HEK293 (cell line): ENCODE results near the gene WDR45B.

Source experiments
- CTCF ChIA-PET: fragments of 350-600 bp; formaldehyde crosslinking; extraction: SDS; loops from one replicate; lab custom pipeline; 2021; ENCODE audit warnings: antibody characterized with exemption; lab: Yijun Ruan, JAX
- POLR2A ChIA-PET: fragments of 300-600 bp; formaldehyde crosslinking; extraction: SDS; loops from one replicate; lab custom pipeline; 2020; ENCODE audit warnings: antibody characterized with exemption, inconsistent platforms; lab: Yijun Ruan, JAX
- H3K27ac ChIP-seq: fragments of 200-500 bp; sonication (Bioruptor generic); 2 replicates; pipeline ENCODE4 v1.5.1; 2014; ENCODE audit warnings: low read depth, low read length, control low read depth, inconsistent platforms; ENCODE audit errors: extremely low read depth
- H3K36me3 ChIP-seq, 2 experiments: fragments of 200-500 bp in 1 of 2; sonication (Bioruptor generic) in 1 of 2; 1 replicate in 1 of 2; 2 replicates in 1 of 2; pipeline ENCODE4 v1.5.1; 2014 to 2017; ENCODE audit warnings: inconsistent platforms in 2 of 2, low read length in 2 of 2; ENCODE audit not compliant: control insufficient read depth in 2 of 2, insufficient read depth in 1 of 2
- H3K4me1 ChIP-seq: fragments of 200-500 bp; sonication (Bioruptor generic); 2 replicates; pipeline ENCODE4 v1.5.1; 2014; ENCODE audit warnings: mild to moderate bottlenecking, low read length, inconsistent platforms; ENCODE audit not compliant: control insufficient read depth, insufficient read depth
- H3K4me3 ChIP-seq: 2 replicates; pipeline ENCODE4 v1.5.1; 2011; ENCODE audit warnings: low read depth, mild to moderate bottlenecking, control low read depth, low read length, moderate library complexity
- H3K9me3 ChIP-seq: fragments of 200-500 bp; sonication (Bioruptor generic); 2 replicates; pipeline ENCODE4 v1.5.1; 2014; ENCODE audit warnings: low read depth, low read length, inconsistent platforms; ENCODE audit not compliant: control insufficient read depth, insufficient read depth
- ATF2 ChIP-seq: fragments of 450-650 bp; formaldehyde crosslinking; IDR thresholded peaks from 2 replicates; pipeline ENCODE4 v1.5.1; 2016; ENCODE audit warnings: missing biosample characterization, missing genetic modification characterization, low read depth
- EGR2 ChIP-seq: fragments of 450-650 bp; formaldehyde crosslinking; IDR thresholded peaks from 2 replicates; pipeline ENCODE4 v1.5.1; 2016; ENCODE audit warnings: low read depth, missing biosample characterization, missing genetic modification characterization
- GLIS1 ChIP-seq: fragments of 450-650 bp; formaldehyde crosslinking; IDR thresholded peaks from 2 replicates; pipeline ENCODE4 v1.5.1; 2016; ENCODE audit warnings: missing biosample characterization, missing genetic modification characterization
- KLF1 ChIP-seq: fragments of 450-650 bp; formaldehyde crosslinking; IDR thresholded peaks from 2 replicates; pipeline ENCODE4 v1.5.1; 2016; ENCODE audit warnings: missing biosample characterization, missing genetic modification characterization
- SP3 ChIP-seq: fragments of 450-650 bp; formaldehyde crosslinking; IDR thresholded peaks from 2 replicates; pipeline ENCODE4 v1.5.1; 2016; ENCODE audit warnings: missing biosample characterization, missing genetic modification characterization
- ZFHX2 ChIP-seq: fragments of 450-650 bp; formaldehyde crosslinking; conservative IDR thresholded peaks from 2 replicates; pipeline ENCODE4 v1.5.1; 2016; ENCODE audit warnings: missing biosample characterization, missing genetic modification characterization
- ZIC2 ChIP-seq: fragments of 450-650 bp; formaldehyde crosslinking; IDR thresholded peaks from 2 replicates; pipeline ENCODE4 v1.5.1; 2016; ENCODE audit warnings: missing biosample characterization, missing genetic modification characterization
- ZNF155 ChIP-seq: fragments of 450-650 bp; formaldehyde crosslinking; IDR thresholded peaks from 2 replicates; pipeline ENCODE4 v1.5.1; 2016; ENCODE audit warnings: missing biosample characterization, missing genetic modification characterization
- ZNF266 ChIP-seq: fragments of 450-650 bp; formaldehyde crosslinking; IDR thresholded peaks from 2 replicates; pipeline ENCODE4 v1.5.1; 2016; ENCODE audit warnings: missing biosample characterization, missing genetic modification characterization, low read depth
- ZNF473 ChIP-seq: fragments of 450-650 bp; formaldehyde crosslinking; IDR thresholded peaks from 2 replicates; pipeline ENCODE4 v1.5.1; 2017; ENCODE audit warnings: missing biosample characterization, missing genetic modification characterization
- ZNF514 ChIP-seq: fragments of 450-650 bp; formaldehyde crosslinking; IDR thresholded peaks from 2 replicates; pipeline ENCODE4 v1.5.1; 2016; ENCODE audit warnings: missing biosample characterization, missing genetic modification characterization
- ZNF544 ChIP-seq: fragments of 450-650 bp; formaldehyde crosslinking; IDR thresholded peaks from 2 replicates; pipeline ENCODE4 v1.5.0; 2017; ENCODE audit warnings: missing biosample characterization, missing genetic modification characterization
- ZNF585B ChIP-seq: fragments of 450-650 bp; formaldehyde crosslinking; IDR thresholded peaks from 2 replicates; pipeline ENCODE4 v1.5.1; 2016; ENCODE audit warnings: missing biosample characterization, missing genetic modification characterization
- ZNF776 ChIP-seq: fragments of 450-650 bp; formaldehyde crosslinking; IDR thresholded peaks from 2 replicates; pipeline ENCODE4 v1.5.0; 2017; ENCODE audit warnings: missing biosample characterization, missing genetic modification characterization, borderline replicate concordance
- TF ChIP-seq, protein P1 (sequence below): fragments of 450-650 bp; formaldehyde crosslinking; conservative IDR thresholded peaks from 2 replicates; pipeline ENCODE4 v1.5.1; 2016; ENCODE audit warnings: low read depth, missing biosample characterization, missing genetic modification characterization

The WDR45B gene

DNA sequence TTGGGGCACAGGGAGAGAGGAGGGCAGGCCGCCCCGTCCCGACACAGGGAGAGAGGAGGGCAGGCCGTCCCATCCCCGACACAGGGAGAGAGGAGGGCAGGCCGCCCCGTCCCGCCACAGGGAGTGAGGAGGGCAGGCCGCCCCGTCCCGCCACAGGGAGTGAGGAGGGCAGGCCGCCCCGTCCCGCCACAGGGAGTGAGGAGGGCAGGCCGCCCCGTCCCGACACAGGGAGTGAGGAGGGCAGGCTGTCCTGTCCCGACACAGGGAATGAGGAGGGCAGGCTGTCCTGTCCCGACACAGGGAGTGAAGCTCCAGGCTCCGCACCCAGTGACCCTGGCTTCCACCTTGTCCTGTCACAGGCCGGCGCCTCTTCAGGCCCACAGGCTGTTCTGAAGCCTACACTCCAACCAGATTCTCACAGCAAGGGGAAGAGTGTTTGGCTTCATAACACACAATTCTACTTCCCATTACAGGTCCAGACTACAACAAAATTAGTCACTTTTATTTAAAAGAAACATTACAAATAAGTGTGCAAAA lies 34.1 kb downstream of the WDR45B start (continued):
- TF ChIP-seq ATF2 (tag by site-specific recombination) = no peak

- ChIA-PET POLR2A (no interaction called here), CTCF (no interaction called here)
- H3K4me1 ChIP-seq = no peaks in the 10 kb centered on the region
- no peak for TF ChIP-seq ZNF514 (tag by site-specific recombination)
- peak; percentile 37; the same call in 1 of the 2 replicates for TF ChIP-seq GLIS1 (tag by site-specific recombination)
- 0 out of 2 replicates have a peak, but pooled peaks have one; percentile 11 for TF ChIP-seq ZFHX2 (tag by site-specific recombination)
- peak; percentile 40; the same call in 1 of the 2 replicates for TF ChIP-seq EGR2 (tag by site-specific recombination)
- TF ChIP-seq ZNF776 = no peak
- TF ChIP-seq ZNF155 (tag by site-specific recombination) = no peak
- TF ChIP-seq KLF1 = no peak
- TF ChIP-seq ZIC2 (tag by site-specific recombination) = 0 out of 2 replicates have a peak, but pooled peaks have one; percentile 28
- no peak for TF ChIP-seq ZNF585B (tag by site-specific recombination)
- TF ChIP-seq ZNF473 (tag by site-specific recombination) = no peak
- TF ChIP-seq SP3 (tag by site-specific recombination) = no peak
- TF ChIP-seq, protein P1, sequence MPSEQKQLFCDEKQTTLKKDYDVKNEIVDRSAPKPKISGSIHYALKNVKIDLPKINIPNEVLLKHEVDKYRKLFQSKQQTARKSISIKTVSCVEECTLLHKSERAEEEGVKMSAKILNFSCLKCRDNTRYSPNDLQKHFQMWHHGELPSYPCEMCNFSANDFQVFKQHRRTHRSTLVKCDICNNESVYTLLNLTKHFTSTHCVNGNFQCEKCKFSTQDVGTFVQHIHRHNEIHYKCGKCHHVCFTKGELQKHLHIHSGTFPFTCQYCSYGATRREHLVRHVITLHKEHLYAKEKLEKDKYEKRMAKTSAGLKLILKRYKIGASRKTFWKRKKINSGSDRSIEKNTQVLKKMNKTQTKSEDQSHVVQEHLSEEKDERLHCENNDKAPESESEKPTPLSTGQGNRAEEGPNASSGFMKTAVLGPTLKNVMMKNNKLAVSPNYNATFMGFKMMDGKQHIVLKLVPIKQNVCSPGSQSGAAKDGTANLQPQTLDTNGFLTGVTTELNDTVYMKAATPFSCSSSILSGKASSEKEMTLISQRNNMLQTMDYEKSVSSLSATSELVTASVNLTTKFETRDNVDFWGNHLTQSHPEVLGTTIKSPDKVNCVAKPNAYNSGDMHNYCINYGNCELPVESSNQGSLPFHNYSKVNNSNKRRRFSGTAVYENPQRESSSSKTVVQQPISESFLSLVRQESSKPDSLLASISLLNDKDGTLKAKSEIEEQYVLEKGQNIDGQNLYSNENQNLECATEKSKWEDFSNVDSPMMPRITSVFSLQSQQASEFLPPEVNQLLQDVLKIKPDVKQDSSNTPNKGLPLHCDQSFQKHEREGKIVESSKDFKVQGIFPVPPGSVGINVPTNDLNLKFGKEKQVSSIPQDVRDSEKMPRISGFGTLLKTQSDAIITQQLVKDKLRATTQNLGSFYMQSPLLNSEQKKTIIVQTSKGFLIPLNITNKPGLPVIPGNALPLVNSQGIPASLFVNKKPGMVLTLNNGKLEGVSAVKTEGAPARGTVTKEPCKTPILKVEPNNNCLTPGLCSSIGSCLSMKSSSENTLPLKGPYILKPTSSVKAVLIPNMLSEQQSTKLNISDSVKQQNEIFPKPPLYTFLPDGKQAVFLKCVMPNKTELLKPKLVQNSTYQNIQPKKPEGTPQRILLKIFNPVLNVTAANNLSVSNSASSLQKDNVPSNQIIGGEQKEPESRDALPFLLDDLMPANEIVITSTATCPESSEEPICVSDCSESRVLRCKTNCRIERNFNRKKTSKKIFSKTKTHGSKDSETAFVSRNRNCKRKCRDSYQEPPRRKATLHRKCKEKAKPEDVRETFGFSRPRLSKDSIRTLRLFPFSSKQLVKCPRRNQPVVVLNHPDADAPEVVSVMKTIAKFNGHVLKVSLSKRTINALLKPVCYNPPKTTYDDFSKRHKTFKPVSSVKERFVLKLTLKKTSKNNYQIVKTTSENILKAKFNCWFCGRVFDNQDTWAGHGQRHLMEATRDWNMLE (tag by site-specific recombination) = no peak
- TF ChIP-seq ZNF544 (tag by site-specific recombination) = no peak
- TF ChIP-seq ZNF266 = no peak
- H3K9me3 ChIP-seq = no peaks in the 10 kb centered on the region
- H3K27ac ChIP-seq = no peak overlapping the region
- peaks cover 36 to 84% of the 10 kb centered on the region in 2 experiments; a peak in 2 of 3 replicates for H3K36me3 ChIP-seq
- H3K4me3 ChIP-seq = no peak overlapping the region
Measured at GRCh38 chr17:82613283-82614094, 34.8 kb downstream of the WDR45B start.
